HG03378 (cell line): ENCODE results near the gene NCAN.
"Not testable (repeated sequence)": the region's sequence is repeated elsewhere in the genome, so short reads cannot be mapped to it uniquely, and the experiment has no call there.

Experiments
- ATAC-seq: cut with Tn5 transposase; IDR thresholded peaks from one replicate; pipeline ENCODE4 v1.9.1; 2021; ENCODE audit warnings: mild to moderate bottlenecking, moderate library complexity; ENCODE audit not compliant: unreplicated experiment

The NCAN gene

DNA sequence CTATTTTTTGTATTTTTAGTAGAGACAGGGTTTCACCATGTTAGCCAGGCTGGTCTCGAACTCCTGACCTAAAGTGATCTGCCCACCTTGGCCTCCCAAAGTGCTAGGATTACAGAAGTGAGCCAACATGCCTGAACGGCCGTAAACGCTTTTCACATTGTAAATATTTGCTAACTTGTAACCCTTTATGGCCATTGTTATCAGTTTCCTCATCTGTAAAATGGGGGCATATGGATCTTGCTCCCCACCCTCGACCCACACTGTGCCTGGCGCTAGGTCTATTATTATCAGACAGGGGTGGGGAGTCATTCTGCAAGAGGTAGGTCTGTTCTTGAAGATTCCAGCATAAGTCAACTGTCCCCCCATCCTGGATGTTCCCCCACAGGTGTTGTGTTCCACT is 11.9 kb downstream of the NCAN start:
- ATAC-seq = no peak

DNA sequence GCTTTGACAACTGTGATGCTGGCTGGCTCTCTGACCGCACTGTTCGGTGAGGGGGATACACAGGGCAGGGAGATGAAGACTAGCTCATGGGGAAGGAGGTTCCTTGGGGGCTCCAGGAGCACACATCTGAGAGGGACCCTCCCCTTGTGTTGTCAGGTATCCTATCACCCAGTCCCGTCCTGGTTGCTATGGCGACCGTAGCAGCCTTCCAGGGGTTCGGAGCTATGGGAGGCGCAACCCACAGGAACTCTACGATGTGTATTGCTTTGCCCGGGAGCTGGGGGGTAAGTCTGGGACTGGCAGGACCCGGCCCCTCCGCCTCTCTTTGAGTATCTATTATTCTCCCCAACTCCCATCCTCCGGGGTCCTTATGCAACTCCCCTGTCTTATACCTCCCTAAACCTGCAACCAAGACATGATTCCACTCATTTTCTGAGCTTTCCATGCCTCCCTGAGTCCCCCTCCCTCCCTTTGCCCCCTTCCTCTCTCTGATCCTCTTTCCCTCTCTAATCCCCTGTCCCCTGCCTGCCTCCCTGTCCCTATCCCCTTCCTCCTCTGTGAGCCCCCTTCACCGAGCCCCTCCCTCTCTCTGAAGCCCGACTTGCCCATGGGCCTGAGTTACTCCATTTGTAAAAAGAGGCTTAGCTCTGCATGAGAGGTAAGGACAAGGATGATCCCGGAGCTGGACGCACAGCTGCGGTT is 12.5 kb downstream of the NCAN start:
- no peak for ATAC-seq

DNA sequence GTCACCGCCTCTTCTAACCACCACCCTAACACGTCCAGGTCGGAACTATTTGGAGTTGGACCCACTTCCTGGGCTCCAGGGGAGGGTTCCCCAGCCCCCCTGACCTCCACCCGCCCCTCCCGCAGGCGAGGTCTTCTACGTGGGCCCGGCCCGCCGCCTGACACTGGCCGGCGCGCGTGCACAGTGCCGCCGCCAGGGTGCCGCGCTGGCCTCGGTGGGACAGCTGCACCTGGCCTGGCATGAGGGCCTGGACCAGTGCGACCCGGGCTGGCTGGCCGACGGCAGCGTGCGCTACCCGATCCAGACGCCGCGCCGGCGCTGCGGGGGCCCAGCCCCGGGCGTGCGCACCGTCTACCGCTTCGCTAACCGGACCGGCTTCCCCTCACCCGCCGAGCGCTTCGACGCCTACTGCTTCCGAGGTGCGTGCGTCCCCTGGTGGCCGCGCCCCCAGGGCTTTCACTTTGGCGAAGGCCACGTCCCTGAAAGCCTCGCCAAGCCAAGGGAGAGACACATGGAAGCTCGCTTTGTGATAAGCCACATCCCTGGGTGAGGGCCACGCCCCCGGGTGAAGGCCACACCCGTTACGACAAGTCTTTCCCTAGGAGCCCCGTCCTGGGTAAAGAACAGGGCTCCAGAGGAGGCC is 13.2 kb downstream of the NCAN start:
- no peak for ATAC-seq

DNA sequence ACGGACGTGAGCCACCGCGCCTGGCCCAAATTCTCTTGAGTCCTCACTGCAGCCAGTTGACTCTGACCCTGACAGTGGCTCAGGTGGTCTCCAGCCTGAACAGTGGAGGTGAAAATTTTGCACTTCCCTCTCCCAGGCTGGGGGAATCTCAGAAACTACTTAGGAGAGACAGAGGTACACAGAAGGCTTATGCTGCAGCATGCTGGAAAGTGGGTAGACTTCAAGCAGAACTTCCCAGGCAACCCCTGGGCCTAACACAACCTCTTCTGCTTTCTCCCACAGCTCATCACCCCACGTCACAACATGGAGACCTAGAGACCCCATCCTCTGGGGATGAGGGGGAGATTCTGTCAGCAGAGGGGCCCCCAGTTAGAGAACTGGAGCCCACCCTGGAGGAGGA is 14.4 kb downstream of the NCAN start:
- ATAC-seq = no peak

DNA sequence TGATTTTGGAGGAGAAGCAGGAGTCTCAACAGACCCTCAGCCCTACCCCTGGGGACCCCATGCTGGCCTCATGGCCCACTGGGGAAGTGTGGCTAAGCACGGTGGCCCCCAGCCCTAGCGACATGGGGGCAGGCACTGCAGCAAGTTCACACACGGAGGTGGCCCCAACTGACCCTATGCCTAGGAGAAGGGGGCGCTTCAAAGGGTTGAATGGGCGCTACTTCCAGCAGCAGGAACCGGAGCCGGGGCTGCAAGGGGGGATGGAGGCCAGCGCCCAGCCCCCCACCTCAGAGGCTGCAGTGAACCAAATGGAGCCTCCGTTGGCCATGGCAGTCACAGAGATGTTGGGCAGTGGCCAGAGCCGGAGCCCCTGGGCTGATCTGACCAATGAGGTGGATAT is 14.9 kb downstream of the NCAN start:
- ATAC-seq = no peak

DNA sequence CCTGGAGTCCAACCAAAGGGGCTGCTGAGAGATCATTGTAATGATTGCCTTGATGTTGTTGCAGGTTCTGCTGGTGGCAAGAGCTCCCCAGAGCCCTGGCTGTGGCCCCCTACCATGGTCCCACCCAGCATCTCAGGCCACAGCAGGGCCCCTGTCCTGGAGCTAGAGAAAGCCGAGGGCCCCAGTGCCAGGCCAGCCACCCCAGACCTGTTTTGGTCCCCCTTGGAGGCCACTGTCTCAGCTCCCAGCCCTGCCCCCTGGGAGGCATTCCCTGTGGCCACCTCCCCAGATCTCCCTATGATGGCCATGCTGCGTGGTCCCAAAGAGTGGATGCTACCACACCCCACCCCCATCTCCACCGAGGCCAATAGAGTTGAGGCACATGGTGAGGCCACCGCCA is 15.5 kb downstream of the NCAN start:
- ATAC-seq = no peak

DNA sequence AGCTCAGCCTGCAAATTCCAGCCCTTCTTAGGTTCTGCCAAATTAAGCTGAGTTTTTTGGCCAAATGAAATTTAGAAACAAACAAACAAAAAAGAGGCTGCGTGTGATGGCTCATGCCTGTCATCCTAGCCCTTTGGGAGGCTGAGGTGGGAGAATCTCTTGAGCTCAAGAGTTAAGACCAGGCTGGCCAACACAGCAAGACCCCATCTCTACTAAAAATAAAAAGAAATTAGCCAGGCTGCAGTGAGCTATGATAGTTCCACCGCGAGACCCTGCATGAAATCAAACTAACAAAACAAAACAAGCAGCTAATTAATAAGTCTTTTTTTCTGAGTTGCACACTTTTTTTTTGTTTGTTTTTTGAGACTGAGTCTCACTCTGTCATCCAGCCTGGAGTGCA is 17.9 kb downstream of the NCAN start:
- ATAC-seq = no peak

DNA sequence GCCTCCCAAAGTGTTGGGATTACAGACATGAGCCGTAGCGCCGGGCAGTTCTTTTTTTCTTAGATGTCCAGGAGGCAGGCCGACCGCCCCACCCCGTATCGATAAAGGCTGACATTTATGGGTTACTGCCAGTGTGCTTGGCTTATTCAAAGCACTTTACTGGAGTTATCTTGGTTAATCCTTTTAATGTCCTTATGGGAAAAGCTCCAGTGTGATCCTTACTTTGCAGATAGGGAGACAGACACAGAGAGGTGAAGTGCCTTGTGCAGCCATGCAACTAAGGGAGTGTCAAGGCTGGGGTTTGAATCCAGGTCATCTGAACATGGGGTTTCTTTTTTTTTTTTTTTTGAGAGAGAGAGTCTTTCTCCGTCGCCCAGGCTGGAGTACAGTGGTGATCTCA is 19.2 kb downstream of the NCAN start:
- no peak for ATAC-seq

DNA sequence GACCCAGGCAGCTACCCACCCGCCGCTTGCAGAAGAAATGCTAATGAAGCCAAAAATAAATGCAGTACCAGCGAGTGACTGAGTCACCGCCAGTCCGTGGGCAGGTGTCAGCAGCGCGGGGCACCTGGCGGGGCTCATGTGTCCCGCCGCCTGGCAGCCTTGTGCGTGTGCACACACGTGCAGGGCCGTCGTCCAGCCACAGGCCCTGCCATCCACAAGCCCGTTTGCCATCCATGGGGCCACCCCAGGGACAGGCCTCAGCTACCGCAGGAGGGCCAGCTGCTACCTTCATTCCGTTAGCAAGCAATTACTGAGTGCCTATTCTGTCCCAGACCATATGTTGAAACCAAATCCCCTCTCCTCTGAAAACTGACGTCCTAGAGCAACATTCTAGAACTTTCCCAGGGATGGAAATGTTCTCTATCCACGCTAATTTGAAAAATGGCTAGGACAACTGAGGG is 20.5 kb downstream of the NCAN start:
- no peak for ATAC-seq

DNA sequence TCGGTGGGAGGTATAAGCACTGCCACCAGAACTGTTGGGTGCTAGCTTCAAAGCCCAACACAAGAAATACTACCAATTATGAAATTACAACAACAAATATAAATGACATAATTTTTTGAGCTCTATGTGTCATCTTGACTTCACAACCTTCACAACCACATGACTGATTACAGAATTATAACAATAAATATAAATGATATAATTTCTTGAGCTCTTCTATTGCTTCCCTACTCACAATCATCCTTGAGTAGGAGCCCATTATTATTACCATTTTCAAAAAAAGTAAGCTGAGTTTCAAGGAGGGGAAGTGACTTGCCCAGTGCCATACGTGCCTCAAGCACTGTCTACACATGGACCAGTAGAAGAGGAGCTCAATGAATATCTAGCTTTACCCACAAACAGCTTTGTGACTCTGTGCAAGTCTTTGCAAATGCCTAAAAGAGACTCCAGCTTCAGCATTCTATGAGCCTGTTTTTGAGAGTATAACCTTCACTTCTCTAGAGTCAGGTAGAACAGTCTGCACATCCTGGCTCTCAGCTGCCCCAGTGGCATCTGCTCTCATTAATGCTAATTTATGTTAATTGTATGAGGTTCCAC is 22.6 kb downstream of the NCAN start:
- ATAC-seq = no peak

DNA sequence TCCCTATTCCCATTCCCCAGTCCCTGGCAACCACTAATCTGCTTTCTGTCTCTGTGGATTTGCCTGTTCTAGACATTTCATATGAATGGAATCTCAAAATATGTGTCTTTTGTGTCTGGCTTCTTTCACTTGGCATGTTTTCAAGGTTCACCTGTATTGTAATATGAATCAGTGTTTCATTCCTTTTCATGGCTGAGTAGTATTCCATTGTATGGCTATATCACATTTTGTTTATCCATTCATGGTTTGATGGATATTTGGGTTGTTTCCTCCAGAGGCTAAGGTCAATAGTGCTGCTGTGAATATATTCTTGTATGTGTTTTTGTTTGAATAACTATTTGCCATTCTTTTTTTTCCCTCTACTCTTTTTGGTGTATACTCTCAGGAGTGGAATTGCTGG is 24.4 kb downstream of the NCAN start:
- no peak for ATAC-seq

DNA sequence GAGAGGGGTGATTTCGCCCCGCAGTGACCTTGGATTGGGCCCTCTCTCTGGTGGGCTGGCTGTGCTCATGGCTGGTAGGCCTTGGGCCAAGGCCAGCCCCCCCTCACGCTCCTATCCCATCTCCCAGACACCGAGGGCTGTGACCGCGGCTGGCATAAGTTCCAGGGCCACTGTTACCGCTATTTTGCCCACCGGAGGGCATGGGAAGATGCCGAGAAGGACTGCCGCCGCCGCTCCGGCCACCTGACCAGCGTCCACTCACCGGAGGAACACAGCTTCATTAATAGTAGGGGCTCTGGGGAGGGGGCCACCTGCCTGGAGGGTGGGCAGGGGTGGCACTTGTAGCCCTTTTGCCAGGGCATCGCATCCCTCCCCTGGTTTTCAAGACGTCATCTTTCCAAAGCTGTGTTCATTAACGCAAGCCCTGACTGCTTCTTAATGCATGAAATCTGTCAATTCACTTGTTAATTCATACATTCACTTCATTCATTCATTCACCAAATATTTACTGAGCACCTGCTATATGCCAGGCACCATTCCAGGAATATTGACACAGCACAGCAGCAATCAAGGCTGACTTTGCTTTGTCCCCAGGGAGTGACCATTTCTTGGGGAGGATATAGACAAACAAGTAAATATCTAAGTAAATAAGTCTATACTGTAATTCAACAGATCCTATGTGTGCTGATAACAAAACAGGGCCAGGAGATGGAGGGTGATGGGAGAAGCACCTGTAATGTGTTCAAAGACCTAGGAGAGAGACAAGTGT is 26.6 kb downstream of the NCAN start:
- ATAC-seq = no peak

DNA sequence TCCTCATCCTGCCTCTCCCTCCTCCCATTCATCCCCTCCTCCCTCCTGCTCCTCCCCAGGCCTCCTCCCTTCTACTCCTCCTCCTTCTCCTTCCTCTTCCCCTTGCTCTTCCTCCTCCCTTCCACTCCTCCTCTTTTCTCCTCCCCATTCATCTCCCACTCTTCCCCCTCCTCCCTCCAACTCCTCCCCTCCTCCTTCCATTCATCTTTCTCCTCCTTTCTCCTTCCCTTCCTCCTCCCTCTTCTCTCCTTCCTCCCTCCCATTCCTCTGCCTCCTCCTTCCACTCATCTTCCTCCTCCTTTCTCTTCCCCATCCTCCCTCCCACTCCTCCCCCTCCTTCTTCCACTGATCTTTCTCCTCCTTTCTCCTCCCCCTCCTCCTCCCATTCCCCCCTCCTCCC is 27.9 kb downstream of the NCAN start:
- ATAC-seq = no peak

DNA sequence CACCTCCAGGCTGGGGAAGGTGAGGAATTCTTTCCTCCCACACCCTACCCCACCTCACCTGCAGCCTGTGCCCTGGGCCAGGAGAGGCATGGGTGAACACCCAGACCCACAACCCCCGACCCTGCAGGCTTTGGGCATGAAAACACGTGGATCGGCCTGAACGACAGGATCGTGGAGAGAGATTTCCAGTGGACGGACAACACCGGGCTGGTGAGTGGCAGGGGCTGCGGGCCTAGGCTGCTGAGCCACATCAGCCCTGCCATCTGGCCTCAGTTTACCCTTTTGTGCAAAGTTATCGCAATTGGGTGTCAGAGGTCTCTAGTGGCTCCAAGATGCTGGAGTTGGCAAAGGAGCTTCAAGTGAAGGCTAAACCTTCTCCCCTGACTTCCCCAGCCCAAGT is 28.7 kb downstream of the NCAN start:
- ATAC-seq = no peak

DNA sequence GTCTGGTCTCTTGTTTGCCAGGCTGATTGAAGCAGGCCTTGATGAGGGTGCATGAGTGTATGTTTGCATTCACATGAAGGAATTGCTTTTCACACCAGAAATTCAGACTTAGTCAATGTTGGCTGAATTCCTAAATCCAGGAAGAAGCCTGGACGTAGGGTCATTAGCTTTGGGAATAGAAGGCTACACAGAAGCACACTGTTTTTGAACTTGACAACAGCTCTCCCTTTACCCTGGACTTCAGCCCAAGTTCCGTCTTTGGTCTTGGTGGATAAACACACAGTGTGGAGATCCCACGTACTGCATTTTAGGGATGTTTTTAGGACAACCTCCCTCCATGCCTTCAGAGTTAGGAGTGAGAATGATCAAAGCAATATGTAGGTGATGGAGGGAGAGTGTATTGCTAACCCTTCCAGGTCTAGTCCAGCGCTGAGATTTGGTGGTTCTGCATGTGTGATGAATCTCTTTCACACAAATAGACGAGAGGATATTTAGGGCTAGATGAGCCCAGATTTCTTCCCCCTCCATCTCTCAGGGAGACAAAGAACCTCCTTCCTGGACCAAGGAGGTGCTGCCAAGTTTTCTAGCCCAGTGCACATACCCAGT is 38.5 kb downstream of the NCAN start:
- ATAC-seq = no peak

DNA sequence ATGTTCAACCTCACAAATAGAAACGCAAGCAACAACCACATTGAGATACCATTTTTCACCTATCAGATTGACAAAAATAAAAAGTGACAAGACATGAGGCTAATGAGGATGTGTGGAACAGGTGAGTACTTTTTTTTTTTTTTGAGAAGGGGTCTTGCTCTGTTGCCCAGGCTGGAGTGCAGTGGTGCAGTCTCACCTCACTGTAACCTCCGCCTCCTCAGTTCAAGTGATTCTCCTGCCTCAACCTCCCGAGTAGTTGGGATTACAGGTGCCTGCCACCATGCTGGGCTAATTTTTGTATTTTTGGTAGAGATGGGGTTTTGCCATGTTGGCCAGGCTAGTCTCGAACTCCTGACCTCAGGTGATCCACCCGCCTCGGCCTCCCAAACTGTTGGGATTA is 41.7 kb downstream of the NCAN start:
- ATAC-seq = not testable (repeated sequence)

DNA sequence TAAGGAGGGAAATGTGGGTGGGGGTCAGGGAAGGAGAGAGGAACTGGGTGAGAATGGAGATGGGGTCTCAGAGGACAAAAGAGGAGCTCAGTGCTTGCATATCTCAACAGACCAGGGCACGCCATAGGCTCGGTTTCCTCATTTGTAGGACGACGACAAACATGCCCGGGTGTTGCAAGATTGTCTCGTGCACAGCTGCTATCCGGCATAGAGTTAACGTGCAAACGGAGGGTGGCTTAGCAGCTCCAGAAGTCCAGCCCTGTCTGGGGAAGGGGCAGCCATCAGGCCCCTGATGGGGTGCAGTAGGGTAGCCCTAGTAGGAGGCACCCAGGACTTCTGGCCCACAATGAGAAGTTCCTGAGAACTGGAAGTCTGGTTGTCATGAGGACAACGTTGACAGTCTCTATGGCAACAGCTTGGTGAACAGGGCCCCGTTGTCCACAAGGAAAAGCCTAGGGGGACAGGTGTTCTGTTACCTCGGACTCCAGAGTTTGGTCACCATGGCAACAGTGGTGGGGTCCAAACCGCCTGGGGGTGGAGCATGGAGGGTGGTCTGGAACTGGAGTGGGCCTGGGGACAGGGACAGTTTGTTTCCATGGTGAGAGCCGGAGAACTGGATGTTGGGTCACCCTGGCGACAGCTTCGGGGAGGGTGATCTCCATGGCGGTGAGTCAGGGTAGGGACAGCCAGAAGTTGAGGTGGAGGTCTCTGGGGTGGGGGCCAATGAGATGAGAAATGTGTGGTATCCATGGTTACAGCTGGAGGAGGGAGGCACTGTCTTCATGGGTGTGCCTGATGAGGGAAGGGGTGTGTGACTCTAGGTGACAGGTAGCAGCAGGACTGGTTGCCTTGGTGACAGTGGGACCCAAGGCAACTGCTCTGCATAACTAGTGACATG is 44.6 kb downstream of the NCAN start:
- ATAC-seq = no peak

DNA sequence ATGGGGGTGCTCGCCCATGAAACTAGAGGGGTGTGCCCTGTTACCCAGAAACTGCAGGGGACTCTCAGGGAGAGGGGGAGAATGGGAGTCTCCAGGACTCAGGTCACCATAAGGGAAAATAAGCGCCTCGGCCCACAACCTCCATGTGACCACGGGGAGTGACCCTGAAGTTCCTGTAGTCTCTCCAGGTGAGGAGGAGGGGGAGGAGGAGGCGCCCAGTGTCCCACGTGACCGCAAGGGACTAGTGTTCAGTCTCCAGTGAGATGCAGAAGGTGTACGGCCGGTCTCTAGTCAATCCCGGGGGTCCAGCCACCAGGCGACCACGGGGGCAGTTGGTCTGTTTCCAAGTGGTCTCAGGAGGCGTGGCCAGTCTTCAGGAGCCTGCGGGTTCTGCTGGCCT is 45.4 kb downstream of the NCAN start:
- ATAC-seq = no peak

DNA sequence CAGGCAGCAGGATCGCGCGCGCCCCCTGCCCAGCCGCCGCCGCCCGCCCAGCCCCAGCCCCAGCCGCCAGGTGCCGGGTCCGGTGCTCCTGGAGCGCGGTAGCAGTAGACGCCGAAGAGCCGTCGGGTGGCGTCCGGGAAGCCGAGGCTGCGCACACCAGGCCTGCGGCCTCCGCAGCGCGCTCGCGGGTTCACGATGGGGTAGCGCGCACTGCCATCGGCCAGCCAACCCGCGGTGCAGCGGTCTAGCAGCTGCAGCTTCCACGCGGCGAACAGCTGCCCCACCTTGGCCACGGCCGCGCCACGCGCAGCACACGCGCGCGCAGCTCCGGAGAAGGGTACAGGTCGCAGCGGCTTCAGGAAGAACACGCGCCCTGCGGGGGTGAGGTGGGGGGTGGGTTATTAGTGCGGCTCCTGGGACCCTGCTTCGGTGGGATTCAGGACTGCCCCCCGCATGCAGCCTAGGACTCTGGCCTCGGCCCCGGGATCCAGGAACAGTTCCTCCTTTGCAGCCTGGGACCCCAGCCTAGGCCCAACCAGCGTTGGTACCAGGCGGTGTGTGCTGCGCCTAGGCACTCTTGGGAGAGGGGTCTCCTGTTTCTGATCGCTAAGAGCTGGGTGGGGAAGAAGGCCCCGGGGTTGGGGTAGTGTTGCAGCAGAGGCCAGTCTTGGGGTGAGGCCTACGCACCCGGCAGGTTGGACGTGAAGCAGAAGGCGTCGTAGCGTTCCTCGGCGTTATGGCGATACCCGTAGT is 46.3 kb downstream of the NCAN start:
- ATAC-seq = no peak
